Fibroblast of upper back skin (primary cell): ENCODE data around the gene KRTAP5-6.

ENCODE experiments used
- DNase-seq: peaks from one replicate; pipeline ENCODE4 v3.0.0-alpha.2; 2013

KRTAP5-6 gene

GRCh38 chr11:1734641-1735081 is 37.7 kb downstream of the KRTAP5-6 start:
- no peak for DNase-seq

GRCh38 chr11:1735271-1735670 is 38.3 kb downstream of the KRTAP5-6 start:
- DNase-seq = no peak

- no peak for DNase-seq
These were observed 39.5 kb downstream of the KRTAP5-6 start for GRCh38 chr11:1736447-1736992.

DNA sequence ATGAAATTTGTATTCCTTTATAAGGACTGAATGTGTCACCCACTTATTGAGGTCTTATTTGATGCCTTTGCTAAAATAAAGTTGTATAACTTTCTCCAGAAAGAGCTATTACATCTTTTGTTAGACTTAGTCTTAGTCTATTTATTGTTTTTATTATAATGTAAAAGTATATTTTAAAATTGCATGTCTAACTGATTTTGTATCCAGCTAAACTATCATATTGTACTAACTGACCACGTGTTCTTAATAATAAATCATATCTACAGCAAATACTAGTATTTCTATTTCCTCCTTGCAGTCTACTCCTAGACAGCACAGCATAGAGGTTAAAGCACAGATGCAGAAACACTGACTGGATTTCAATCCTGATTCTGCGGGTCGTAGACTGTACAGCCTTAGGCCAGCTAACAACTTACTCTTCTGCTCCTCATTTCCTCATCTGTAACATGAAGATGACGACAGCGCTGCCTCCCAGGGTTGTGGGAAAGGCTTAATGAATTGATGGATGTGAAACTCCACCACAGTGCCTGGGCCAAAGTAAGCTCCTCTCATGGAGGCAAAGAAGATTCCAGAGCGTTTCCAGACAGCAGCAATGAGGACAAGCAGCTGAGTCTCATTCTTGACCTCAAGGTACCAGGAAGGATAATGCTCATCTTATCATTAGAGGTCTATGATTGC is 40.2 kb downstream of the KRTAP5-6 start:
- DNase-seq = no peak

- no peak for DNase-seq
These were observed 41.4 kb downstream of the KRTAP5-6 start for GRCh38 chr11:1738380-1738779.

DNA sequence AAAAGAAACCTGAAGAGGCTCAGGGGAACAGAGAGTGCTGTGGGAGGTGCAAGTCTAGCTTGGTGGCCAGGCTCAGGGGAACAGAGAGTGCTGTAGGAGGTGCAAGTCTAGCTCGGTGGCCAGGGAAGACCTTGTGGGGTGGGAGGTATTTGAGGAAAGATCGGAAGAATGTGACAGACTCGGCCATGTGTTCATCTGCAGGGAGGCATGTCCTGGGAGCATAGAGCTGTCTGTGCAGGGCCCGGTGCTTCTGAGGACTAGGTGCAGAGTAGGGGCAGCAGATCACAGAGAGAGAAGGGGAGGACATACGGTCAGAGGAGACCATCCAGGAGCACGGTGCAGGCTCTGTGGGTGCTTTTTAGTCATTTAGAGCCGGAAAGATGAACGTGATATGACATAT is 42.6 kb downstream of the KRTAP5-6 start:
- DNase-seq = no peak

GRCh38 chr11:1740786-1741530 is 44.0 kb downstream of the KRTAP5-6 start:
- DNase-seq = no peak

DNA sequence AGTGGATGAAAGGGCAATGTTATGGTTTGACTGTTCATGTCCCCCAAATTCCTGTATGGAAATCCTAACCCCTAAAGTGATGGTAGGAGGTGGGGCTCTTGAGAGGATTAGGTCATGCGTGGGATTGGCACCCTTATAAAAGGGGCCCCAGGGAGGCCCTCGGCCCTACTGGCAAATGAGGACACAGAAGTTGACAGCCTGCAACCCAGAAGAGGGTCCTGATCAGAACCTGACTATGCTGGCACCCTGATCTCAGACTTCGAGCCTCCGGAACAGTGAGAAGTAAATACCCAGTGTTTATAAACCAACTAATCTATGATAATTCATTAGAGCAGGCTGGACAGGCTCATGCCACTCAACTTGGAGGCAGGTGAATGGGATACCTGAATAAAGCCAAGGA is 44.7 kb downstream of the KRTAP5-6 start:
- no peak for DNase-seq

- no peak for DNase-seq
These were observed 45.4 kb downstream of the KRTAP5-6 start for GRCh38 chr11:1742371-1742770.

GRCh38 chr11:1742869-1743584 is 46.0 kb downstream of the KRTAP5-6 start:
- DNase-seq = no peak

DNA sequence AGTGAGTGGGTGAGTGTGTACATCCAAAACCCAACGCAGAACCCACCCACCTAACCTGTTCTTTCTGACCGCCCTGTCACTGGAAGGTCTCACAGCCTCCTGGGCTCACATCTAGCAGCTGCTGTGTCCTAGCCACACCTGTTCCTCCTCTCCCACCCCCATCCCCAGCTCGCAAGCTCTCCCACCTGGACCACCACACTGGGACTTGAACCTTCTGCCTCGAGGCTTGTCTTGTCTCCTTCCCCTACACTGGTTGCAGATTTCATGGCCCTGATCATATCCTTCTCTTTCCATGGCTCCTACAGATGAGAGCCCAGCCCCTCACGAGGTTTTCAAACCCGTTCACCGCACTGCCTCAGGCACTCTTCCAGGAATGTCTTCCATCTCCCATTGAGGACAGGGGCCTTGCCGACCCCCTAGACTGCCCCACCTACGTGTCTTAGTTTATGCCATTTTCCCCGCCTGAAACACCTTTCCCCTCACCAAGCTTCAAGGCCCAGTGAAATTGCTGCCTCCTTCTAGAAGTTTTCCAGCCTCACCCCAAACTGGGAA is 46.7 kb downstream of the KRTAP5-6 start:
- no peak for DNase-seq

- DNase-seq = no peak
These were observed 47.3 kb downstream of the KRTAP5-6 start for GRCh38 chr11:1744137-1744886.

DNA sequence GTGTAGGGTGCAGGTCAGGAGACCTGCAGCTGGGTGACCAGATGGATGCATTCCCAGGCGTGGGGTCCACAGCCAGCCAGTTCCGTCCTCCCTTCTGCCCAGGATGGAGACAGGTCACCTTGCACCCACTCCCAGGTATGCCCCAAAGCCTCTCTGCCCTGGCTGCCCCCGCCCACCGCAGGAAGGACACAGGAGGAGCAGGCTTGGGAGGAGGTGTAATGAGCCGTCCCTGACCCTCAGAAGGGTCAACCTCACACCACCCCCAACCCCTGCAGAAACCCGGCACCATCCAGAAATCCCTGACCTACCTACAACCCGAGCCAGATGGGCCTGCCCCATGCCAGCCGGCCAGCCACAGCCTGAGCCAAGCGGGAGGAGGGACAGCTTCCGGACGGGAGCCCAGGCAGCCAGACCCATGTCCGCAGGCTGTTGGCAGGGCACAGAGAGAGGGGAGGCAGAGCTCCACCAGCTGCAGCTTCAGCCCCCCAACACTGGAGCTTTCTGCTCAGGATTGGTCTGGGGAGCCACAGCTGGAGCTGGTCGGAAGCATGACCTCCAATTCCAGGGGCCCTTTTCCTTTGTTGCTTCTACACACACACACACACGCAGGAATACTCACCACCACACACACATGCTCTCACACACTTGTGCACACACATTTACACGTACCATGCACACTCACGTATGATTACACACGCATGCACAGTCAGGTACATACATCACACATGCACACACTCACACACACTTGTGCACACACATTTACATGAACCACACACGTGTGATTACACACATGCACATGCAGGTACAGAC is 48.1 kb downstream of the KRTAP5-6 start:
- no peak for DNase-seq

- DNase-seq = no peak
These were observed 48.8 kb downstream of the KRTAP5-6 start for GRCh38 chr11:1745701-1746320.

GRCh38 chr11:1746511-1746931 is 49.5 kb downstream of the KRTAP5-6 start:
- no peak for DNase-seq

- no peak for DNase-seq
These were observed 50.2 kb downstream of the KRTAP5-6 start for GRCh38 chr11:1746956-1747752.
